Measurements from ENCODE around the gene EPRS1. TPM values are rescaled to one million over a fixed set of nuclear protein-coding genes. Genes with fewer than 3 reads are reported as not detected.

The EPRS1 gene
- total and polyA plus RNA-seq, 8 donors, result 32.7 to 131 (median 62.8) TPM

GRCh38 chr1:220045356-220046051, 801 bp downstream of the EPRS1 start:
- intact Hi-C loops (cut with DNase I), result no loop called here
- Histone ChIP-seq H3K4me3 (peak overlapping the region; percentile 57 to 81 (median 76)), H3K27me3 (no peaks in the 10 kb centered on the region), H3K4me1 (peaks cover 0 to 20% (median 12%) of the 10 kb centered on the region in 3 donors), H3K9me3 (no peaks in the 10 kb centered on the region), H3K36me3 (no peaks in the 10 kb centered on the region), H3K27ac (peak overlapping the region; percentile 71 to 80 (median 74))
- WGBS, 2 donors, result 11 to 12% methylated on average over 17 of the region's 17 CpGs
- peak; percentile 16 to 51 (median 35) for ATAC-seq
- peak in 1 of 6 donors; percentile 18 for DNase-seq
- FAIRE-seq, result no peak
- no peak for TF ChIP-seq CTCF (IDR thresholded peaks at IDR 0.05)

GRCh38 chr1:220044678-220045355, 1.5 kb downstream of the EPRS1 start:
- H3K27me3 ChIP-seq, result no peaks in the 10 kb centered on the region
- ATAC-seq, result no peak
- TF ChIP-seq CTCF (IDR thresholded peaks at IDR 0.05), result no peak
- peak overlapping the region in 3 of 4 donors; percentile 72 to 81 (median 79) for H3K4me3 ChIP-seq
- peaks cover 0 to 20% (median 12%) of the 10 kb centered on the region in 3 donors for H3K4me1 ChIP-seq
- FAIRE-seq, result no peak
- H3K36me3 ChIP-seq, result no peaks in the 10 kb centered on the region
- DNase-seq, result no peak
- intact Hi-C loops (cut with DNase I), result no loop called here
- WGBS, 2 donors, result 43 to 48% methylated on average over 4 of the region's 4 CpGs
- no peaks in the 10 kb centered on the region for H3K9me3 ChIP-seq
- H3K27ac ChIP-seq, result peak overlapping the region in 2 of 4 donors; percentile 71 to 80

GRCh38 chr1:220043646-220044045, 2.7 kb downstream of the EPRS1 start:
- no peak for FAIRE-seq

GRCh38 chr1:220040028-220040596, 6.2 kb downstream of the EPRS1 start:
- no peak for DNase-seq

More at GRCh38 chr1:220043646-220044045, 2.7 kb downstream of the EPRS1 start:
- TF ChIP-seq CTCF (IDR thresholded peaks at IDR 0.05), result no peak
- Histone ChIP-seq H3K27me3 (no peaks in the 10 kb centered on the region), H3K9me3 (no peaks in the 10 kb centered on the region), H3K36me3 (no peaks in the 10 kb centered on the region), H3K4me1 (peaks cover 0 to 20% (median 12%) of the 10 kb centered on the region in 3 donors), H3K4me3 (no peak overlapping the region), H3K27ac (no peak overlapping the region)
- intact Hi-C loops (cut with DNase I), result no loop called here
- ATAC-seq (no peak), DNase-seq (no peak)
- WGBS, 2 donors, result 48 to 66% methylated on average over 2 of the region's 2 CpGs

More at GRCh38 chr1:220040028-220040596, 6.2 kb downstream of the EPRS1 start:
- FAIRE-seq (no peak), ATAC-seq (no peak)
- Histone ChIP-seq H3K27ac (no peak overlapping the region), H3K27me3 (no peaks in the 10 kb centered on the region), H3K9me3 (no peaks in the 10 kb centered on the region), H3K36me3 (no peaks in the 10 kb centered on the region), H3K4me1 (peaks cover 0 to 16% (median 12%) of the 10 kb centered on the region in 3 donors), H3K4me3 (no peak overlapping the region)
- TF ChIP-seq CTCF (IDR thresholded peaks at IDR 0.05), result no peak
- WGBS, 2 donors, result 86 to 87% methylated on average over 5 of the region's 5 CpGs
- intact Hi-C loops (cut with DNase I), result no loop called here
